NCI-H2171 (cell line): Measurements from ENCODE around the gene DTHD1.

Source experiments
- DNase-seq: peaks from one replicate; lab custom pipeline; 2025; lab: John Stamatoyannopoulos, UW

DTHD1 gene

DNA sequence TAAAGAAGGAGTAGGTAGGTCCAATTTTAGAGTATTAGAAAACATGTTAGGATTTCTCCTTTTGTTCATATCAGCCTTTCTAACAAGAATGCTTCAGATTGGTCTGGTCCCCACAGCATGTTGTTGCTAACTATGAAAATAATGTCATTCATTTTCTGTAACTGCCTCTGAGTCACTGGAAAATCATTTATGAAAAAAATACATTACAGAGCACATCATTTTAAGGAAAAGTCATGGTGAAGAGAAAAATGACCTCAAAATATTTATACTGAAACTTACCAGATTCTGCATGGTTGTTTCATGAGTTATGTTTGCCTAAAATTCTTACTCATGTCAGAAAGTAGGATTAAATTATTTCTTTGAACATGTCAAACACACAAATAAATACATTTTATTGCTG, 35.2 kb downstream of the DTHD1 start:
- no peak for DNase-seq

DNA sequence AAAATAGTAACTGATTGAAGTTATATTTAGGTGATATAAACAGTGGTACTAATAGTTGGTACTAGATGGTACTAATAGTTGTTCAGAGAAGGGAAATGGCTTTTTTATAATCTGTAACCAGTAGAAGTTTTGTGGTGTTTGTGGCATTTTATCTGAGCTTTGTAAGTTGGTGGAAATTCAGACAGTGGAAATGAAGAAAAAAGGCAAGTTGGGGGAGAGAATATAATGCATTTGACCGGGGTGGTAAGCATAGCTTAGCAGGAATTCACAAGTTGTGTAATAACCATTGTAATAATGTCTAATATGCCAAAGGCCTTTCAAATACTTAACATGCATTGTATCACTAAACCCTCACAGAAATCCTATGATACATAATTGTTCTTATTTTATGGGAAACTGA, 36.3 kb downstream of the DTHD1 start:
- no peak for DNase-seq

- no peak for DNase-seq
These were observed 38.9 kb downstream of the DTHD1 start for GRCh38 chr4:36320117-36320896.

DNA sequence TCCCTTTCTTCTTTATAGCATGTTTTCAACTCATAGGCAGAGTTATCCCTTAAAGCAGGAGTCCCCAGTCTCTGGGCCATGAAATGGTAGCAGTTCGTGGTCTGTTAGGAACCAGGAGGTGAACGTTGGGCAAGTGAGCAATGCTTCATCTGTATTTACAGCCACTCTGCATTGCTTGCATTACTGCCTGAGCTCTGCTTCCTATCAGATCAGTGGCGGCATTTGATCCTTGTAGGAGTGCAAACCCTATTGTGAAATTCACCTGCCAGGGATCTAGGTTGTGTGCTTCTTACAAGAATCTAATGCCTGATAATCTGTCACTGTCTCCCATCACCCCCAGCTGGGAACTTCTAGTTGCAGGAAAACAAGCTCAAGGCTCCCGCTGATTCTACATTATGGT, 39.8 kb downstream of the DTHD1 start:
- no peak for DNase-seq

- DNase-seq = no peak
These were observed 41.5 kb downstream of the DTHD1 start for GRCh38 chr4:36322921-36323354.

- DNase-seq = no peak
These were observed 42.5 kb downstream of the DTHD1 start for GRCh38 chr4:36323816-36324419.

DNA sequence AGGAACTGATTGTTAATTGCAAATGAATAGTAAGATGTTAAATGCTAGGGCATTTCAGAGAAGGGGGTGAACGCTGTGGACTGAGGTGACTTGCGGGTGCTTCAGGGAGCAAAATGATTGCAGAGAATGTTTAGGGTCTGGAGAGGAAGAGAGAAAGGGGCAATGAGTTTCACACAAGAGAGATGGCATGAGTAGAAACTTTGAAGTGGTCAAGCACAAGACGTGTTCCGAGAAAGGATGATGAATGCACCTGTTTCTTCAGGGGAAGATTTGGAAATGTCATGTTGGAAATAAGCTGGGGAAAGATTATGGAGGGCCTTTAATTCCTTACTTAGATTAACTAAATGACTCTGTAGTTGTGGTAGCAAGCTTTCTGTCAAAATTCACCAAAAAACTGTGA, 43.4 kb downstream of the DTHD1 start:
- no peak for DNase-seq

GRCh38 chr4:36325499-36325898, 44.1 kb downstream of the DTHD1 start:
- DNase-seq = no peak

GRCh38 chr4:36325926-36326325, 44.5 kb downstream of the DTHD1 start:
- DNase-seq = no peak

DNA sequence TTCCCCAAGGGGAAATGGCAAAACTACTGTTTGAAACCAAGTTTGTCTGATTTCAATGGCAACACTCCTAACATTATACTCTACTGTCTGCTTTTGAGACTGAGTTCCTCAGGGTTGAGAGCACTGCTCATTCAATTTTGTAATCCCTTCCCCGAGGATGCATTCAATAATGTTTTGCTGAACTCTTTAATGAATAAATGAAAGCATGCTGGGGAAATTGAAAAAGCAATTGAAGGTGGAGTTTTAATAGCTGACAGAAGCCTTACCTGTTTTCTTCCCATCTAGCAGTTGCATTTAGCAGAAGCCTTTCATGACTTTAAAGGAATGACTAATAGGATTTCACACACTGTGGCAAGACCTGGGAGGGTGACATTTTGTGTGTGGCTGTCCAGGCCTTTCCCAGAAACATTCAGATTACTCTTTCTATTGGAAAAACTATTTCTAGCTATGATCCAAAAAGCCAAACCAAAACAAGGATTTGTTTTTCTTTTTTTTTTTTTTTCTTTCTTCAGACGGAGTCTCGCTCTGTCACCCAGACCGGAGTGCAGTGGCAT, 45.1 kb downstream of the DTHD1 start:
- no peak for DNase-seq

DNA sequence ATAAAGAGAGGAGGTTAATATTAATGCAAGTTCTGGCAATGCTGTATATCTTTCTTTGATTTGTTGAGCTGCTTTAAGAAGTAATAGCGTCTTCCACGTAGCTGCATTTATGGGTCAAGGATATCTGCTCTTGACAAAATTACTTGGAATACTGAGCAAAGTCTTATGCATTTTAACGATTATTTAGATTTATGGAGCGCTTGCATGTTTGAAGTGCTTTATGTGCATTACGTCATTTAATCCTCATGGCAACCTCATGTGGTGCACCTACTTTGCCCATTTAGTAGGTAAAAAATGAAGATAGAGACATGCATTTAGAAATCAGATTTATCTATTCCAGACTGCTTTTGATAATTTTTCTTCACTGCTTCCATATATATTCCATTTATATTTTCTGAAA, 46.0 kb downstream of the DTHD1 start:
- DNase-seq = no peak

- DNase-seq = no peak
These were observed 46.7 kb downstream of the DTHD1 start for GRCh38 chr4:36328130-36328529.

GRCh38 chr4:36329228-36329627, 47.8 kb downstream of the DTHD1 start:
- DNase-seq = no peak

GRCh38 chr4:36330796-36331195, 49.4 kb downstream of the DTHD1 start:
- no peak for DNase-seq

DNA sequence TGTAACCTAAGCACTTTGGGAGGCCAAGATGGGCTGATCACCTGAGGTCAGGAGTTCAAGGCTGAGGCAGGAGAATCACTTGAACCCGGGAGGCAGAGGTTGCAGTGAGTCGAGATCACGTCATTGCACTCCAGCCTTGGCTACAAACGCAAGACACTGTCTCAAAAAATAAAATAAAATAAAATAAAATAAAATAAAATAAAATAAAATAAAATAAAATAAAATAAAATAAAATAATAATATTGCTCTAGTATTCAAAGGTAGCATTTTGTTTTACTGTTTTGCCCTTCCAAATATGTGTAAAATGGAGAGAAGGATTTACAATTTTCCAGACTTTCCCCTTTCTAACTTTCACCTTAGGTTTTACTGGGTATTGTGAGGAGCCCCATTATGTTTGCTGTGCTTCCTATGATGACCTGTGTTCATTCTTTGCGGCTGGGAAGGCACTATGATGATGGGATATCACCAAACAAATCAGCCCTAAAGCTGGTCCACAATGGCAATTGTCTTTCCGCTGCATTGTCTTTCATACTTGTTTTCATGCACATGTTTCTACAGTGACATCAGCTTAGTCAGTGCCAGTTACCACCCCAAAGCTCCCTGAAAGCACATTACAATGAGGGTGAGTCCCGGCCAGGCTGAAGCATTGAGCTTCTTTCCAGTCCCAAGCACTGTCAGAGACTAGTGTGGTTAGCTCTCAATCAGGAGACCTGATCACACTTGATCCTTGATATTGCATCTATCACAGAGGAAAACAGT, 50.8 kb downstream of the DTHD1 start:
- no peak for DNase-seq

DNA sequence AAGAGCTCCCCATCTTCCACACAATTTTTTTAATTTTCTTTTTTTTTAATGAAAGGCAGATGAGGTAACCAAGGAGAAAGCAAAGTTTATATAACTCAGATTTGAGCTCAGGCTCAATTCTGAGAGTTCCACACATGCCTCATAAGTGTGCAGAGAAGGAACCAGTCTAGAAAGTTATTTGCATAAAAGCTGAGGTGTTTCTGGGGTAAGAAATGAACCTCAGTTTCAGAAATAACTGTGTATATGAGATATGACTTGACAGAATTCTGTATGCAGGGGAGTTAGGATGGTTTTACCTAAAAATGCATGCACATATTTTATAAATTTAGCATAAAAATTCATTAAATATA, 51.3 kb downstream of the DTHD1 start:
- no peak for DNase-seq

DNA sequence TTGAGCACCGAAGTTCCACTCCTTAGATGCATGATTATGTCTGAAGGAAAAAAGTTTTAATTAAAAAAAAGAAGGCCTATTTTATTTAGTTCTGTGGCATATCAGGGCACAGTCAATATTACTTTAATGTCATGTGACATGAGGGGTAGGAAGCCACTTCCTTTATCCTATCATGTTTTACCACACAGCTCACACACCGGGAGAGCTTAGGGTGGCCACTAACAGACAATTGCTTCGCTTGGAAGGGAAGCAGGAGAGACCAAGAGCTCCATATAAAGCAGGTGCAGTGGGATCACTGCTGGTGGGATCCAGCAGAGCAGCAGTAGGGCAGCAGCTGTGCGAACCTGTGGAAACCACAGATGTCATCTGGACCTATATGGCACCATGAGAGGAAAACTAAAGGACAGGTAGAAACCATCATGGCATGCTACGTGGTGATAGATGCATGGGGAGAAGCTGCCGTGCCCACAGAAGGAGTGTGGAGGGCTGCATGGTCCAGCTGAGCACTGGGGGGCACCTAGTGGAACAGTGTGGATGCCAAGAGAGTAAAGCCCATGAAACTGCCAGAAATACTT, 52.0 kb downstream of the DTHD1 start:
- no peak for DNase-seq

DNA sequence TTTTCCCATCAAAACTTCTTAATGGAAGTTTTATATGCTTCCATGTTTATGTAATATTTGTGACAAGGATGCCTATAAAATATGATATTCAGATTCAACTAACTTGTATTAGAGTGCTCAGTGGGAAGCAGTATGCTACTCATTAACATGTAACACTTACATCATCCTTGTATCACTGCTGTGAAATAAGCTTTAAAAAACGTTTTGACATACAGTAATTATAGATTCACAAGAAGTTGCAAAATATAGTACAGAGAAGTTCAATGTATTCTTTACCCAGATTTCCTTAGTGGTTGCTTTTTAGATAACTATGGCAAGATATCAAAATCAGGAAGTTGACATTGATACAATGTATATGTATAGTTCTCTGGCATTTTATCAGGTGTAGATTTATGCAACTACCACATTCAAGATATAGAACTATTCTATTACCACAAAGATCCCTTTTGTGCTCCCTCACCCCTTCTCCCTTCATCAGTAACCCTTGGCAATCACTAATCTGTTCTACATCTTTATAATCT, 56.3 kb downstream of the DTHD1 start:
- DNase-seq = no peak

- no peak for DNase-seq
These were observed 57.6 kb downstream of the DTHD1 start for GRCh38 chr4:36338973-36339372.

- DNase-seq = no peak
These were observed 60.5 kb downstream of the DTHD1 start for GRCh38 chr4:36341936-36342335.

GRCh38 chr4:36343501-36344175, 62.2 kb downstream of the DTHD1 start:
- no peak for DNase-seq
